Measurements from ENCODE around the gene SIX3.

Gene SIX3

DNA sequence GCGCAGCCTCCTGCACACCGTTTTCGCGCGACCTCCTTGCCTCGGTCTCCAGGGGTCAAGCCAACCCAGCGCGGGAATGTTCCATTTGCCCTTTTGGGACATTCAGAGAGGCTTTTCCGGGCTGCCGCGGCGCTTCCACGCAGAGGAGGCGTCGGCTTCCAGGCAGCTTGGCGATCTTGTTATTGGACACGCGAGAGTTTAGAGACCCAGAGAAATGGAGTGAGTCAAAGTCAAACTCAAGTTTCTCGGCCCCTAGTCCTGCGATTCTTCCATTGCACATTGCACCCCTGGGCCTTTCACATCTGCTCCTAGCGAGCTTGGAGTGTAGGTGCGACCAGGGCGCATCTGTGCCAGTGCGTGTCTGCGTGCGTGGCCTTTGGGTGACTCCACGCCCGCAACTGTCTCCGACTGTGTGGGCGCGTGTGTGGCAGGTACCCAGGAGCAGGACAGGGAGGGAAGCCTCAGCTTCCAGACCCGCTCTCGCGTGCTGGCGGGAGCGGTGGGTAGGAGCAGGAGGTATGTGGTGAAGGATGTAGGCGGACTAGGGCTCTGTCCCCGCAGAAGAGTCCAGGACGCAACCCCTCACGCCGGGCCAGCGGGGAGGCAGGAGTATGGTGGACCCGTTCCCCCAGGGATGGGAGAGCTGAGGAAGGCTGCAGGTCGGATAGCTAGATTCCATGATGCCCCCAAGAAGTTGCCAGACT lies 13.5 kb downstream of the SIX3 start:
- in situ Hi-C loops (cut with MboI; ENCODE audit: low sequenced_read_pairs) = loop anchor here (25.0 kb wide), 3 partner anchors 468 to 918 kb away; no protein-coding TSS in a partner anchor

DNA sequence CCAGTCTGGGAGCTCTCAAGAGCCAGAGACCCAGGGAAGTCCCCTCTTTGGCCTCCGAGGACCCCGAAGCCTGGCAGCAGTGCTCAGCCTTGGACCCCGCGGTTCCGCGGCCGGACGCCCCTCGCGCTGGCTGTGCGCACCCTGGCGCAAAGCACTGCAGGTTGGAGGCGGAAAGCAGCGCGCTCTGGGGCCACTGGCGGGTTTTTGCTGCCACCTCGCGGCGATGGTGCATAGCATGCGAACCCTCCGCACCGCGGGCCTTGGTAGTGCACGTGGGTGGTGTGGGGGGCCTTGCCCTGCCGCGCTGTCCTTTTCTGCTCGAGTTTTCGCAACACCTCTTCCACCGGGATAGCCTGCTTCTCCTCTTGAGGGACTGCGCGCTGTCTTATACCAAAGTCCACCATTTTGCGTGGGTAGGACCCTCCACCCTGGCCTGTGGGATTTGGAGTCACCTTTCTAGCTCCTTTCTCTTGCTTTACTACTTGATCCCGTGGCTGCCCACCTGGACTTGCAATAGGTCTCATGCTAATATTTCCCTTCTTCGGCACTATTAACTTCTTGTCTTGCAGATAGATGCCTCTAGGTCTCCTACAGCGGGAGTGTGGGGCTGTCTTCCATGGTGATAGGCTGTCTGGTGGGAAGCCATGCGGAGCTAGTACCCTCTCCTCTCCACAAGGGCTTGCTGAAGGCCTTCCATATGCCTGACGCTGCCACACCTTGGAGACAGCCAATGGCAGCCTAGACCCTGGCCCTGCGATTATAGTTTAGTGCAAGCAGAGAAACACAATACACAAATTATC lies 14.3 kb downstream of the SIX3 start:
- in situ Hi-C loops (cut with MboI; ENCODE audit: low sequenced_read_pairs) = loop anchor here (25.0 kb wide), 3 partner anchors 468 to 918 kb away; no protein-coding TSS in a partner anchor

DNA sequence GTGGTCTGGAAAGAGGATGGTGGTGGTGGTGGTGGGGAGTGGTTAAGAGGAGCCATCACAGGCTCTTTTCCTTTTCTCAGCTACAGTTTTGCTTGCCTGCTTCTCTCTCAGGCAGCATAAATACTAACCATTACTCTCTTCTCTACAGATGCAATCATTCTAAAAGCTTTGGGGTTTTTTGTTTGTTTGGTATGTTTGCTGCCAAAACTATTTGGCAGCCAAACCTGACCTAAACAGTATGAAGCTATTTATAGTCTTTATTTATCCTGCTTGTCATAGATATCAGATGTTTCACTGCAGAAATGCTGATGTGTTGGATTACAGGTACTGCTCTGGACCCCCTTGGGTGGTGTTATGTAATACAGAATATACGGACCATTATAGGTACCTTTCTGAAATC lies 15.3 kb downstream of the SIX3 start:
- in situ Hi-C loops (cut with MboI; ENCODE audit: low sequenced_read_pairs) = loop anchor here (25.0 kb wide), 3 partner anchors 470 to 920 kb away; no protein-coding TSS in a partner anchor

DNA sequence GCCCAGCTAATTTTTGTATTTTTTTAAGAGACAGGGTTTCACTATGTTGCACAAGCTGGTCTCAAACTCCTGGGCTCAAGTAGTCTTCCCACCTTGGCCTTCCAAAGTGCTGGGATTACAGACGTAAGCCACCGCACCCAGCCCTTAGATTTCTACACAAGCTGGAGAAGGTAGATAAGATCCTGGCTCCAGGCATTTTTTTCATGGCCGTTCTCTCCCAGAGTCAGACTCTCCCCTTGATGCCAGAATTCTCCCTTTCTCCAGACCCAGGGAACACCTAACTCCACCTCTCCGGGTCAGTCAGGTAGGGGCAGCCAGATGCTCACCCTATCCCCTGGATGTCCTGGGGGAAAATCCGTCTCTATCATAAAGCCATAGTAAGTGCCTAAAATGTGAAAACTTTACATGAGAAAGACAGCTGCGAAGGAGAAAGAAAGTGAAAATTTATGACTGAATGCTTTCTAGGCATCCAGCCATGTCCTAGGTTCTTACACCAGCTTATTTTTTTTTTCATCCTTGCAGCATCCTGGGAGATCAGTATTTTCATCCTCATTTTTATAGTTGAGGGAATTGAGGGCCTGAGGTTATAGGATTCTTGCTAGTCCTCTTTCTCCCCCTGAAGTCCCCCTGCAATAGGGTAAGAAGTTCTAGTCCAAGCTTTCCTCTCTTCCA lies 16.3 kb downstream of the SIX3 start:
- in situ Hi-C loops (cut with MboI; ENCODE audit: low sequenced_read_pairs) = loop anchor here (25.0 kb wide), 3 partner anchors 470 to 920 kb away; no protein-coding TSS in a partner anchor

DNA sequence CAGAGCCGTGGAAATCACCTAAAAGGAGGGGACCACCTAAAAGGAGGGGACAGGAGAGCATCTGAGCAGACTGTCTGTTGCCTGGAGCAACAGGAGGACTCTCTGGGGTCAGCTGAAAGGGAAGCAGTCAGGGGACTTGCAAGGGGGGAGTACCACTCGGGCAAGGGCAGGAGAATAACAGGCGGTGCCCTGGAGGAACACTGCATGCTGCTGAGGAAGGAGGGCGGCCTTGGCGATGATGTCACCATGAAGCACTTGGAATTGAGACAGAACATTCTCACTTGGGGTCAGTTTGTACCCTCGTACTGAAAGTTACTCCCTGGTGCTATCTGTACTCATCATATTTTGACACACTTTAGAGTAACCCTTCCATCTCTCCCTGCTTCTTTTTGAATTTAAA lies 18.4 kb downstream of the SIX3 start:
- in situ Hi-C loops (cut with MboI; ENCODE audit: low sequenced_read_pairs) = loop anchor here (25.0 kb wide), 3 partner anchors 473 to 923 kb away; no protein-coding TSS in a partner anchor

DNA sequence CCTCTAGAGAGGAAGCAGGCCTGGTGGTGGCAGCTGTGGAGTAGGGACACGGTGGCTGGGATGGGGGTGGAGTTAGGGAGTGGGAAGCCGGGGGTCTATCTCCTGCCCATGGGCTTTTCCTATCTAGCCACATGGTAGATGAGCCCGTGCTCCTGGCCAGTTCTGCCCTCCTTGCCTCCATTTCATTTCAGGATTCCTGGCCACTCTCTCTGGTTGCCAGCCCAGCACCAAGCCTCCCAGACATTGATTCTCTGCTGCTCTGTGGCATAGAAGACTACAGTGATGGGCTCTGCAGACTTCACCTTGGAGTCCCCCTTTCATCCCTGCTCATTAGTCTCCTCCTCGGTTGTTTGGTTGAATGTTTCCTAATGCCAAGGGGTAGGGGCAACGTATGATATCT lies 19.4 kb downstream of the SIX3 start:
- in situ Hi-C loops (cut with MboI; ENCODE audit: low sequenced_read_pairs) = loop anchor here (25.0 kb wide), 3 partner anchors 474 to 924 kb away; no protein-coding TSS in a partner anchor

DNA sequence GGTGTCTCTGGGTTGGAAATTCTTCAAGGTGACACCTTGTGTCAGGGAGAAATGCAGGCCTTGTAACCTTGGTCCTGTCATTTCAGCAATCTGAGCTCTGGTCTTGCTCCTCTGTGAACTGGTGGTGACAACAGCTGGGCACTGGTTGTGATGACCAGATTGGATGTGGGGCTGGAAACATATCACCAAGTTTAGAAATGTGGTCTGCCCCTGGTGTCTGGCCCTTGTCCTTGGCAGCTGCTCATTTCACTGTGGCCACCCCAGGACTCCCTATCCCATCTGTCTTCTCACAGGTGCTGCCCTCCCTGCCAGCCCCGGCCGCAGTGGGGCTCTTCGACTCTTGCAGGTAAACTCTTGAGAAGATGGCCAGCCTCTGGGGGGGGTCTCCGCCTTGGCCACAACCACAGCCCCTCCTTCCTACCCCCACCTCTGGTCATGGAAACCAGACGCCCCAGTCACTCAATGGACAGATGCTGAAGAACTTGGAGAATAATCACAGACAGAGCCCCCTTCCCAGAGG lies 20.7 kb downstream of the SIX3 start:
- in situ Hi-C loops (cut with MboI; ENCODE audit: low sequenced_read_pairs) = loop anchor here (25.0 kb wide), 3 partner anchors 475 to 925 kb away; no protein-coding TSS in a partner anchor

DNA sequence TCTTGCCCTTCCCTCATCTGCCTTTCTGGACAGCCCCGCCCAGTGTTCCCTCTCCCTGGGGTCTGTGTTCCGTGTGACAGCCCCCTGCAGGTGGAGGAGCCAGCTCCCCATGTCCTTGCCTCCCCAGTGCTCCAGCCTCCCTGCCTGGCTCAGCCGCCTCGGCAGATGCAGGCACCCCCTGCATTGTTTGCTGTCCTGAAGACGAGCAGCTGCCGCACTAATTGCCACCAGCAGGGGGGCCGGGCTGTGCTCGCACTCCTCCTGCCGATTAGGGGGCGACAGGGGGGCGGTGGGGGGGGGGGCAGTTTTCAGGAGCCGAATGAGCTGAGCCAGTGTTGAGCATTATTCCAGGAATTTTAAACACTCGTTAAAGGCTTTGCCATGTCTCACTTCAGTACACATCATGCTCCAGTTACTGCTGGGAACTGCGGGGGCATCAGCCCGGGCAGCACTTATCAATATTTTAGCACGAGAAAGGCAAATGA lies 23.3 kb downstream of the SIX3 start:
- in situ Hi-C loops (cut with MboI; ENCODE audit: low sequenced_read_pairs) = loop anchor here (25.0 kb wide), 3 partner anchors 477 to 927 kb away; no protein-coding TSS in a partner anchor

DNA sequence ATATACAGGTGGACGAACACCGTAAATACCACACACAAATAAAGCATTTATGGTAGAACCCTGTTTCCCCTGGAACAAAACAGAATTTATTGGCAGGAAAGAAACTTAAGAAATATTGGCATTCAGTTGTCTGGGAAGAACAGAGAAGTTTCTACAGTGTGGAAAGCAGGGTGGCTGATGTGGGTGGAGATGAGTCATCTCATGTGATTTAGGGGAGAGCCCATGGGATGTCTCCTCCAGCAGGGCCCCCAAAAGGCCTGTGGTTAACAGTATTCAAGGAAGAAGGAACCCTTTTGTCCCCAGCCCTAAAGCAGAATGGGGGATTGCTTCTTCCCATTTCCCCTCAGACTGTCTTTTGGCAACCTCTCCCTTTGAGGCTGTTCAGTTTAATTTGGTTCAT lies 24.2 kb downstream of the SIX3 start:
- in situ Hi-C loops (cut with MboI; ENCODE audit: low sequenced_read_pairs) = loop anchor here (25.0 kb wide), 3 partner anchors 478 to 928 kb away; no protein-coding TSS in a partner anchor

DNA sequence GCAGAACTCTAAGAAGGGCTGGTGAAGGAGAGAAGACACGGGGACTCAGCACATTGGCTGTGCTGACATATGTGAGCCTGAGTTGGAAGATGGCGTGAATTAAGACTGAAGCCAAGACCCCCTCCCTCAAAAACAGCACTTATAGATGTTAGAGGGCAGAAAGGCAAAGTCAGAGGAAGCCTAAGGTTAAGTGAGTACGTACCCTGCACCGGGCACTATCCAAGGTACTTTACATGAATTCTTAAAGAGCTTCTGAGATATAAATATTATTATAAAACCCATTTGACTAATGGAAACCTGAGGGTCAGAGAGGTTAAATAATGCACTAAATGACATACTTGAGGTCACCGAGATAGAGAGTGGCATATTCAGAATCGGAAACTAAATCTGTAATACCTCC lies 25.6 kb downstream of the SIX3 start:
- in situ Hi-C loops (cut with MboI; ENCODE audit: low sequenced_read_pairs) = loop anchor here (25.0 kb wide), 3 partner anchors 480 to 930 kb away; no protein-coding TSS in a partner anchor

DNA sequence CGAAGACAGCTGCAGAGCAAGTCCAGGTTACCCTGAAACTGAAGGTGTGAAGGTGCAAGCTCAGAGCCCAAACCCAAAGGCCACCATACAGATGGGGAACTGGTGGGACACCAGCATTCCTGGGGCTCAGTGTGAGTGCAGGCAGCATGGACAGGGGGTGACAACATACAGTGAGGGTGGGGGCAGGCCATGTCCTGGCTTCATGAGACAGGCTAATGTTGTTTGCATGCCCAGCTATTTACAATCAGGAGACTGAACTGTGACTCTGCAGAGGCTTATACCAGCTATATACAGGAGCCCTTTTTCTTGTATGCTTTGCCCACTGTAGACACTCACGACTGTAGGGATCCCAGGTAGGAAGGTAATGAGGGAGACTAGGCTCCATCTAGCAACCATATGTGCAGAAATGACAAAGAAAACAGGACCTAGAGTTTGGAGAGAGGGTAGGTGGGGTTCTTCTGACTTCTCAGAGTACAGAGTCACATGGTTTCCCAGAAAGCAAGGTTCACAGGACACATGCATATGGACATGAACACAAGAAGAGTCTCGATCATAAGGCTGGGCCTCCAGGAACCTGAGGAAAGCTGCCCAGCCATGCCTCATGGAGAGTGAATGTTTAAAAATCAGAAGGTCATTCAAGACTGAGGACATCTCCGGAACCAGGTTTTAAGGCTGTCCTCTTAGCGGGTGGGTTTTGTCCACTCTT lies 26.4 kb downstream of the SIX3 start:
- in situ Hi-C loops (cut with MboI; ENCODE audit: low sequenced_read_pairs) = loop anchor here (25.0 kb wide), 3 partner anchors 481 to 931 kb away; no protein-coding TSS in a partner anchor

DNA sequence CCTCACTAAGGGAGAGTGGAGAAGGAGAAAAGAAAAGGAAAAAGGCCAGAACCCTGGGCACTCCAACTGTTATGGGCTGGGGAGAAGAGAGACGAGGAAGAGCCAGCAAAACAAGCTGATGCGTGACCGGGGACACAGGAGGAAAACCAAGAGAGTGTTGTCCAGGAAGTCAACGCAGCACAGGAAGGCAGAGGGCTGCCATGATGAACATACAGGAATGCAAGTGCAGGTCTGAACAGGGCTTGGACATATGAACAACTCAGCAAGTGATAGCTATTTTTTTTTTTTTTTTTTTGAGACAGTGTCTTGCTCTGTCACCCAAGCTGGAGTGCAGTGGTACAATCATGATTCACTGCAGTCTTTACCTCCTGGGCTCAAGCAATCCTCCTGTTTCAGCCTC lies 28.4 kb downstream of the SIX3 start:
- in situ Hi-C loops (cut with MboI; ENCODE audit: low sequenced_read_pairs) = loop anchor here (25.0 kb wide), 3 partner anchors 483 to 933 kb away; no protein-coding TSS in a partner anchor

DNA sequence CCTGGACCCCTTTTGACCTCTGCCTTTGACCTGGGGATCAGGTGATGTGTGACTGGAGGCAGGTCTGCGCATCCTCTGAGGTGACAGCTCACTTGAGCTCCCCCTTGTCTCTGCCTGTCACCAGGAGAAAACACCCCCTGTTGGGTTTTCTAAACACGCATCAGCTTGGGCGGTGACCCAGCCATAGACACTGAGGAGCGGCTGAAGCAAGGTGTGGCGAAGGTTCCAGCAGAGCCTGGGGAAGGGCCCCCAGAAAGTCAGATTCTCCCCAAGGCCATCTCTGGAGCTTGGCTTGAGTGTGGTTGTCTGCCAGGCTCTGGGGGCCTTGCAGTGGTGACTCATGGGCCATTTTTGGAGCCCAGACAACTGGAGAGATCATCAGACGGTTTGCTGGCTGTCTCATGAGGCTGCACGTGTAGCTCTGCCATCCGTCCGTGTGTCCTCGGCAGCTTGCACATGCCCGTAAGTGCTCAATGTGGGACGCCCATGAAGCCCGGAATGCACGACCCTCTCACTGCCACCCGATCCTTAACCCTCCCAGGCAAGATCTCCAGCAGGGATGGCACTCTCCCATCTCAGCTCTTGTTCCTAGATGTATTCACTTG lies 29.4 kb downstream of the SIX3 start:
- in situ Hi-C loops (cut with MboI; ENCODE audit: low sequenced_read_pairs) = loop anchor here (25.0 kb wide), 3 partner anchors 484 to 934 kb away; no protein-coding TSS in a partner anchor

DNA sequence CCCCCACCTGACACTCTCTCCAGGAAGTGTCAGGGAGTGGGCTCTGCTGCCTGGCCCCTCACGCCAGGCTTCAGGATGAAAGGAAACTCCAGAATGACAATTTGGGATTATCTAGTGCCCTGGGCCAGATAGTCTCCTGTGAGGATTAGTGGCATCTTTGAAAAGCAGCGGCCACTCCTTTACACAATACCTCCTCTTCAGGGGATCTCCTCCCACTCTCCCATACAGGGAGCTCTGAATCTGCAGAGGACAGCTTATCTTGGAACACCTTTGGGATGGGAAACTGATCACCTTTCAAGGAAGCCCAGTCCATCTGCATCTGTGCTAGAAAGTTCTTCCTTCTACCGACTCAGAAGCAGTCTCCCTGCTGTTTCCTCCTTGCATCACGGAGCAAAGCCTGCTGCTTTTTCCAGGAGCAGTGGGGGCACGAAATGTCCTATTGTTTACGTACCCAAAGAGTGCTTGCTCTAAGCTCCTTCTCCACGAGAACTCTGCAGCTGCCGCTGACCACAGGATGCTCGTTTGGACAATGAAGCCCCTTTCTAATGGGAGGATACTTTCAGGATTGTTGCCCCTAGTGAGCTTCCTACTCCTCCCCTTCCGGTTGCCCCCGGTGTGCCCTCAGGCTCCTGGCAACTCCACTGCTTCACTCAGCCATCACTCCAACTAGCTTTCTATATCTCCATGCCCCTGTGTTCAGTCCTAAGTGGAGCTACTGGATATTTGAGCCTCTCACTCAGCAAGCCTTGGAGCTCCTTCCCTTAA lies 31.5 kb downstream of the SIX3 start:
- in situ Hi-C loops (cut with MboI; ENCODE audit: low sequenced_read_pairs) = loop anchor here (25.0 kb wide), 3 partner anchors 486 to 936 kb away; no protein-coding TSS in a partner anchor

DNA sequence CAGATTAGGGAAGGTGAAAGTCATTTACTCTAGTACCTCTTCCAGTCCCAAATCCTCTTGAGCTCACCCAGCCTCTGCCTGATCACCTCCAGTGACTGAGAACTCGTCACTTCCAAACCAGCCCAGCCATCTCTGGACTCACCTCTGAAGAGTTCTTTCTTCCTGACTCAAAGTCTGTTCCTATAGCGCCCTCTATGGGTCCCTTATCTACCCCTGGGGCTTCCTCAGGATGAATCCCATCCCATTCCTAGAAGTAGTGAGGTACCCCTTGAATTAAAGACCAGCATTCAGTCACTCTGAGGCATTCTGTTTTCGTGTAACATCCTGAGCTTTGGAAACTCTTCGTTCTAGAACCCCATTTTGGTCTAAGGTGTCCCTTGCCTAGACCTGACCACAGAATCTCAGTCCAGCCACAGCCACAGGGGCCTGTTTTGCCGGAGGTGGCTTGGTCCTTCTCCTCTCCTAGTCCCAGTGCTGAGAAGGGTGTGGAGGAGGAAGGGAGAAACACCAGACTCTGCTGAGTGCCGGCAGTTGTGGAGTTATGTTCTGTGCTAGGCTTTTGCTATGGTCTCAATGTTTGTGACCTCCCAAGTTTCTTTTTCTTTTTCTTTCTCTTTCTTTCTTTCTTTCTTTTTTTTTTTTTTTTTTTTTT lies 32.7 kb downstream of the SIX3 start:
- in situ Hi-C loops (cut with MboI; ENCODE audit: low sequenced_read_pairs) = loop anchor here (25.0 kb wide), 3 partner anchors 487 to 937 kb away; no protein-coding TSS in a partner anchor

DNA sequence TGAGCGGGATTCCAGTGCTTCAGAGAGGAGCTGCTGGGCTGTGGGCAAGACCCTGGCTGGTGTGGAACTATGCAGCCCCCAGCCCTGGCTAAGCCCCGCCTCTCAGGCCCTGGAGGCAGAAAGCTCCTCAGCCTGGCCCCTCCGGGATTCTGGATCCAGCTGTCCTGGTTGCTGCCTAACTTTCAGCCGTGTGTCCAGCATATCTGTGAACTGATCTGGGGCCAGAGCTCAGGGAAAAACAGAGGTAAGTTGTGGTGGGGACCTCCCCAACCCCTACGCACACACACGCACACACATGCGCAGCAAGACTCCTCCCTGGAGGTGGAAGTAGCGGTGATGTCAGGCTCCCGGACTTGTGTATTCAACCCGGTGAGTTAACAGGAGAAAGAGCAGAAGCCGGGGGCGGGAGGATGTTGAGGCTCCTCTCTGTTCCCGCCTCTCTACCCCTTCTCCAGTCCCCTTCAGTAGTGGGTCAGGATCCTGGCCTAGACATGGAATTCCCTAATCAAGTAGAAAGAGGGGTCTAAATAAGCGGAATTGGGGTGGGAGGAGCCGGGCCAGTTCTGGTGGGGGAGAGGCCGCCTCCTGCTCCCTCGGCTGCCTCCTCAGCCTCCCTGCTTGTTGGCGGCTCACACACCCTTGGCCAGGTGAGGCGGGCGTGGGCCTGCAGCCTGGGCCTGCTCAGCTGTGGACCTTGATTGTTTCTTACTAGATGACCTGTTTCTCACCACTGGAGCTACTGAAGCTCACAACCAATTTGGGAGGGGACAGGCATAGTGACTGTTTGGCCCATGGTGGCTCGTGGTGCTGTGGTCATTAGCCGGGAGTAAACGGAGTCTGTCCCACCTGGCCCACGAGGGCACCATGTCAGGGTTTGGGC lies 34.3 kb downstream of the SIX3 start:
- in situ Hi-C loops (cut with MboI; ENCODE audit: low sequenced_read_pairs) = loop anchor here (25.0 kb wide), 2 partner anchors 611 to 961 kb away; no protein-coding TSS in a partner anchor

DNA sequence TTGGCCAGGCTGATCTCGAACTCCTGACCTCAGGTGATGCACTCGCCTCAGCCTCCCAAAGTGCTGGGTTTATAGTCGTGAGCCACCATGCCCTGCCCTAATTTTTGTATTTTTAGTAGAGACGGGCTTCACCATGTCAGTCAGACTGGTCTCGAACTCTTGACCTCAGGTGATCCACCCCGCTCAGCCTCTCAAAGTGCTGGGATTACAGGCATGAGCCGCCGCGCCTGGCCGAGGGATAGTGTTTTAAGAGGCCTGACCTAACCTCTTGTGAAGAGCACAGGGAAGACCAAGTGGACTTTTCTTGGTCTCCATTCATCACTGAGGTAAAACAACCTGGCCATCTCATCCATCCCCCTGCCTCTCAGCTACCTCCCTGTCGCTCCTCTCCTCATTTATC lies 38.1 kb downstream of the SIX3 start:
- in situ Hi-C loops (cut with MboI; ENCODE audit: low sequenced_read_pairs) = loop anchor here (25.0 kb wide), 2 partner anchors 608 to 958 kb away; no protein-coding TSS in a partner anchor
